OCI-LY1 (cell line): ENCODE results near the gene WWOX.

ENCODE experiments used
- EZH2 ChIP-seq: fragments of 200-600 bp; sonication (generic), shearing (Covaris generic); IDR thresholded peaks from 2 replicates; pipeline ENCODE4 v1.8.0; 2017; ENCODE audit warnings: borderline replicate concordance, mixed run types, mild to moderate bottlenecking, antibody characterized with exemption, low read length, moderate library complexity, mixed read lengths
- TF ChIP-seq, protein P1 (sequence below): fragments of 200-600 bp; sonication (generic), shearing (Covaris generic); IDR thresholded peaks from 2 replicates; pipeline ENCODE4 v1.5.1; 2017; ENCODE audit warnings: mild to moderate bottlenecking, antibody characterized with exemption, low read length, moderate library complexity, mixed read lengths

DNA sequence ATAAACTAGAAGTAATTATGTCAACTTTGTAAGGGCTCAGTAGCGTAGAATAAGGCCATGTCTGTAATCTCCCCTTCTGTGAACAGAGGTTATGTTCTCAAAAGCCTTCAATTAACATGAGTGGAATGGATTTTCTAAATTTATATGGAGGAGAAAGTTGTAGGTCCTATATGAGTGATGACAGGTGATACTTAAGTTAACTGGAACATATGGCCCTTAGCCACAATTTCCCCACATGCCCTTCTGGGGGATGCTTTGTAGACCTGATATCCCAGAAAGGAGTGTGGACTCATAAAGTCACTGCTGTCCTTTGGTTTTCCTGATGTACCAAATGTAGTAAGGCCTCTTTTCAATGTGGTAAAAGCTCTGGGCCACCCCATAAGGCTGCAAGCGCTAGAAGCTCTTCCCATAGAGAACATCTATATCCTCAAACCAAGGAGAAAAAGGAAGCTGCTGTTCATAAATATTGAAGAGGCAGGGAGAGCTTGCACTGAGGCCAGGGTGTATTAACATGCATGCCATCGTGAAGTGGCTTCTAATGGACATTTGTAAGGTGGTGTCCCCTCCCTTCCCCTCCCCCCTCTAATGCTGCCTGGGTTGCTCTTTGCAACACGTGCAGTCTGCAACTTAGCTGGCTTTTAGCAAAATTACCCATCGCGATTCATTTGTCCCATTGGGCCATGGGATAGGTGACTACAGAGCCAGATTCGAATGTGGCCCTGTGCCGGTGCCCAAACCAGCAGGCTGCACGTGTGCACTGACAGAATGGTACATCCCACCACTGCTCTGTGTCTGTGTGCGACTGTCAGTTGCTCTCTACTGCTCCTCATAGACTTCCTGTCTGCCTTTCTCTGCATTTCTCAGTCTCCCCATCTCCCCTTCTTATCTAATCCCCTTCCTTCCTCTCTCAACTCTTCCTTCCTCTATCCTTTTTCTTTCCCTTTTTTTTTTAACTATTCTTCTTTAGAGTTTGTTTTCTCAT is 269.0 kb downstream of the WWOX start:
- TF ChIP-seq, protein P1, sequence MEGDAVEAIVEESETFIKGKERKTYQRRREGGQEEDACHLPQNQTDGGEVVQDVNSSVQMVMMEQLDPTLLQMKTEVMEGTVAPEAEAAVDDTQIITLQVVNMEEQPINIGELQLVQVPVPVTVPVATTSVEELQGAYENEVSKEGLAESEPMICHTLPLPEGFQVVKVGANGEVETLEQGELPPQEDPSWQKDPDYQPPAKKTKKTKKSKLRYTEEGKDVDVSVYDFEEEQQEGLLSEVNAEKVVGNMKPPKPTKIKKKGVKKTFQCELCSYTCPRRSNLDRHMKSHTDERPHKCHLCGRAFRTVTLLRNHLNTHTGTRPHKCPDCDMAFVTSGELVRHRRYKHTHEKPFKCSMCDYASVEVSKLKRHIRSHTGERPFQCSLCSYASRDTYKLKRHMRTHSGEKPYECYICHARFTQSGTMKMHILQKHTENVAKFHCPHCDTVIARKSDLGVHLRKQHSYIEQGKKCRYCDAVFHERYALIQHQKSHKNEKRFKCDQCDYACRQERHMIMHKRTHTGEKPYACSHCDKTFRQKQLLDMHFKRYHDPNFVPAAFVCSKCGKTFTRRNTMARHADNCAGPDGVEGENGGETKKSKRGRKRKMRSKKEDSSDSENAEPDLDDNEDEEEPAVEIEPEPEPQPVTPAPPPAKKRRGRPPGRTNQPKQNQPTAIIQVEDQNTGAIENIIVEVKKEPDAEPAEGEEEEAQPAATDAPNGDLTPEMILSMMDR: no peak
- no peak for TF ChIP-seq EZH2
